ENCODE results near the gene FAM78A. TPM values are rescaled to one million over a fixed set of nuclear protein-coding genes. Genes with fewer than 3 reads are reported as not detected.
"Not testable (repeated sequence)": the region's sequence is repeated elsewhere in the genome, so short reads cannot be mapped to it uniquely, and the experiment has no call there.

The FAM78A gene
- total RNA-seq, 4 donors from 2014 or later, result 1.7 to 4.0 (median 3.3) TPM

DNA sequence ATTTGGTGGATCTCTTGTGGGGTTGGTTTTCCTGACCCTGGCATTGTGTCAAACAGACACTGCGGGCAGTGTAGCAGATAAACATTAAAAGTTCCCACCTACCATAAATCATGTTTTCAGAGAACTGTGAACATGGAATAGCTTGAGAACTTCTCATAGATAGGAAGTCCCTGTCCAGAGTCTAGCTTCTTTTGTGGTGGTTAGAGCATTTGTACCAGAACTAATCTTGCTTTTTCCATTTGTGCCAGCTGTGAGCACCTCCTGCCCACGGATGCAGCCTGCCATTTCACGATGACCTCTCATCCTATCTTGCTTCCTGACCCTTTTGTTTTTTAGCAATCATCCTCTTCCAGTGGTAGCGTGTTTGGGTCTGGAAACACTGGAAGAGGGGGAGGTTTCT lies 61.4 kb downstream of the FAM78A start:
- H3K4me1 ChIP-seq, result peaks cover 3 to 41% (median 35%) of the 10 kb centered on the region in 4 donors
- TF ChIP-seq POLR2AphosphoS5 (IDR thresholded peaks at IDR 0.05), result no peak
- TF ChIP-seq EP300 (IDR thresholded peaks at IDR 0.05), result no peak
- TF ChIP-seq POLR2A (IDR thresholded peaks at IDR 0.05; ENCODE audit: low read depth), result no peak
- TF ChIP-seq, protein P1, sequence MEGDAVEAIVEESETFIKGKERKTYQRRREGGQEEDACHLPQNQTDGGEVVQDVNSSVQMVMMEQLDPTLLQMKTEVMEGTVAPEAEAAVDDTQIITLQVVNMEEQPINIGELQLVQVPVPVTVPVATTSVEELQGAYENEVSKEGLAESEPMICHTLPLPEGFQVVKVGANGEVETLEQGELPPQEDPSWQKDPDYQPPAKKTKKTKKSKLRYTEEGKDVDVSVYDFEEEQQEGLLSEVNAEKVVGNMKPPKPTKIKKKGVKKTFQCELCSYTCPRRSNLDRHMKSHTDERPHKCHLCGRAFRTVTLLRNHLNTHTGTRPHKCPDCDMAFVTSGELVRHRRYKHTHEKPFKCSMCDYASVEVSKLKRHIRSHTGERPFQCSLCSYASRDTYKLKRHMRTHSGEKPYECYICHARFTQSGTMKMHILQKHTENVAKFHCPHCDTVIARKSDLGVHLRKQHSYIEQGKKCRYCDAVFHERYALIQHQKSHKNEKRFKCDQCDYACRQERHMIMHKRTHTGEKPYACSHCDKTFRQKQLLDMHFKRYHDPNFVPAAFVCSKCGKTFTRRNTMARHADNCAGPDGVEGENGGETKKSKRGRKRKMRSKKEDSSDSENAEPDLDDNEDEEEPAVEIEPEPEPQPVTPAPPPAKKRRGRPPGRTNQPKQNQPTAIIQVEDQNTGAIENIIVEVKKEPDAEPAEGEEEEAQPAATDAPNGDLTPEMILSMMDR (IDR thresholded peaks at IDR 0.05), result no peak
- DNase-seq (ENCODE audit: extremely low spot score), result no peak
- intact Hi-C loops (cut with DNase I), result no loop called here
- peaks cover 0 to 12% (median 5%) of the 10 kb centered on the region in 4 donors for H3K9me3 ChIP-seq
- 57% methylated on average over 4 of the region's 4 CpGs for WGBS
- H3K4me3 ChIP-seq, result no peak overlapping the region
- H3K27me3 ChIP-seq, result no peaks in the 10 kb centered on the region
- H3K27ac ChIP-seq (replicated peaks in 1 of 4), result peak overlapping the region in 1 of 4 donors; percentile 11
- H3K36me3 ChIP-seq, result peaks cover 0 to 44% (median 18%) of the 10 kb centered on the region in 4 donors

- intact Hi-C loops (cut with DNase I), result no loop called here
- WGBS, result 54% methylated on average over 7 of the region's 7 CpGs
- no peak for DNase-seq (ENCODE audit: extremely low spot score)
- peaks cover 0 to 48% (median 18%) of the 10 kb centered on the region in 4 donors for H3K36me3 ChIP-seq
- peak overlapping the region in 1 of 4 donors; percentile 11 for H3K27ac ChIP-seq (replicated peaks in 1 of 4)
- TF ChIP-seq, protein P1 (IDR thresholded peaks at IDR 0.05), result no peak
- H3K4me3 ChIP-seq, result no peak overlapping the region
- H3K27me3 ChIP-seq, result no peaks in the 10 kb centered on the region
- H3K9me3 ChIP-seq, result peaks cover 0 to 12% (median 5%) of the 10 kb centered on the region in 4 donors
- peaks cover 3 to 41% (median 35%) of the 10 kb centered on the region in 4 donors for H3K4me1 ChIP-seq
Measured at GRCh38 chr9:131214286-131214856, 61.9 kb downstream of the FAM78A start.

- WGBS, result 98% methylated on average over 4 of the region's 4 CpGs
- H3K27ac ChIP-seq (replicated peaks in 1 of 4); DNase-seq (ENCODE audit: extremely low spot score); H3K4me3 ChIP-seq; intact Hi-C loops (cut with DNase I); H3K27me3 ChIP-seq: not testable (repeated sequence)
- peaks cover 7 to 52% (median 26%) of the 10 kb centered on the region in 4 donors for H3K36me3 ChIP-seq
- peaks cover 3 to 26% (median 22%) of the 10 kb centered on the region in 4 donors for H3K4me1 ChIP-seq
- peaks cover 0 to 12% (median 5%) of the 10 kb centered on the region in 4 donors for H3K9me3 ChIP-seq
Measured at GRCh38 chr9:131211920-131212319, 64.4 kb downstream of the FAM78A start.

Other genes starting within 250 kb of the FAM78A start
- 10 to 100 TPM in 3 of 4 donors, 1 to 10 TPM in 1; 9.1 to 24.8 (median 19.3) TPM for gene AIF1L, start 180.0 kb downstream of the FAM78A start, total RNA-seq
- gene NUP214, start 150.9 kb downstream of the FAM78A start, total RNA-seq, result 10 to 100 TPM; 26.4 to 36.2 (median 28.7) TPM
- gene PLPP7, start 13.2 kb upstream of the FAM78A start, total RNA-seq, result 10 to 100 TPM; 11.4 to 22.5 (median 14.4) TPM
- gene PRRC2B, start 117.6 kb upstream of the FAM78A start, total RNA-seq, result 100 to 1,000 TPM; 109 to 226 (median 148) TPM
- 10 to 100 TPM; 22.6 to 39.2 (median 25.0) TPM for gene POMT1, start 226.4 kb upstream of the FAM78A start, total RNA-seq

Measured in esophagus muscularis mucosa (tissue), 4 donors.